Vagina (tissue), 2 donors: ENCODE measurements around the gene LRIG2. TPM values are rescaled to one million over a fixed set of nuclear protein-coding genes. Genes with fewer than 3 reads are reported as not detected.

ENCODE experiments used
- DNase-seq, 2 donors: peaks; one replicate each; pipeline ENCODE4 v3.0.0-alpha.2; 2017; ENCODE audit errors: extremely low spot score in 2 of 2
- H3K27ac ChIP-seq: fragments of 200-600 bp; sonication (generic); one replicate; pipeline ENCODE4 v1.5.1; 2019
- H3K27me3 ChIP-seq: fragments of 200-600 bp; sonication (generic); one replicate; pipeline ENCODE4 v1.5.1; 2019
- H3K36me3 ChIP-seq, 2 donors: fragments of 200-600 bp; sonication (generic); one replicate each; pipeline ENCODE4 v1.5.1; 2017 to 2019
- H3K4me1 ChIP-seq: fragments of 200-600 bp; sonication (generic); one replicate; pipeline ENCODE4 v1.5.1; 2019
- H3K4me3 ChIP-seq, 2 donors: fragments of 200-600 bp; sonication (generic); 1 replicate in 1 of 2; 2 replicates in 1 of 2; pipeline ENCODE4 v1.5.1; 2016 to 2019
- H3K9me3 ChIP-seq: fragments of 200-600 bp; sonication (generic); one replicate; pipeline ENCODE4 v1.5.1; 2019
- CTCF ChIP-seq, 3 experiments: fragments of 450-650 bp in 2 of 3; fragments of 200-600 bp in 1 of 3; sonication (generic) in 1 of 3; IDR thresholded peaks; one replicate each; pipeline ENCODE4 v1.5.1; 2017 to 2019; ENCODE audit warnings: antibody characterized with exemption in 3 of 3, mild to moderate bottlenecking in 2 of 3, moderate library complexity in 2 of 3
- POLR2A ChIP-seq, 2 donors: fragments of 450-650 bp; IDR thresholded peaks; one replicate each; pipeline ENCODE4 v1.6.1; 2017; ENCODE audit warnings: antibody characterized with exemption in 2 of 2, mild to moderate bottlenecking in 2 of 2, moderate library complexity in 2 of 2
- POLR2AphosphoS5 ChIP-seq, 2 donors: sonication (generic); formaldehyde crosslinking; IDR thresholded peaks; one replicate each; pipeline ENCODE4 v1.9.0; 2017; ENCODE audit warnings: antibody characterized with exemption in 2 of 2, mild to moderate bottlenecking in 2 of 2, low read depth in 1 of 2; ENCODE audit not compliant: insufficient read depth in 1 of 2
- intact Hi-C: fragments of 100-400 bp; cut with DNase I; formaldehyde crosslinking; loops from one replicate; pipeline ENCODE4 v1.15.1; 2023
- total RNA-seq: library from RNA; depleted of rRNA; stranded (reverse); fragments of >200 nt; gene quantifications from one replicate; pipeline ENCODE4 v1.2.3, GENCODE V29; 2016

Gene LRIG2
- total RNA-seq, 1 donor from 2014 or later: 43.0 TPM

GRCh38 chr1:113106910-113107309, 33.9 kb downstream of the LRIG2 start:
- Histone ChIP-seq H3K4me1 (no peaks in the 10 kb centered on the region), H3K36me3 (peaks cover 0 to 82% of the 10 kb centered on the region in 2 donors), H3K27ac (no peak overlapping the region), H3K9me3 (no peaks in the 10 kb centered on the region), H3K27me3 (no peaks in the 10 kb centered on the region), H3K4me3 (no peak overlapping the region)
- TF ChIP-seq POLR2AphosphoS5 (IDR thresholded peaks at IDR 0.05; ENCODE audit: insufficient read depth in 1 of 2, low read depth in 1 of 2): no peak
- TF ChIP-seq CTCF (IDR thresholded peaks at IDR 0.05): no peak
- TF ChIP-seq POLR2A (IDR thresholded peaks at IDR 0.05): no peak
- intact Hi-C loops: no loop called here
- no peak for DNase-seq

- Histone ChIP-seq H3K36me3 (peaks cover 0 to 80% of the 10 kb centered on the region in 2 donors), H3K27ac (no peak overlapping the region), H3K9me3 (no peaks in the 10 kb centered on the region), H3K4me3 (no peak overlapping the region), H3K27me3 (no peaks in the 10 kb centered on the region), H3K4me1 (no peaks in the 10 kb centered on the region)
- TF ChIP-seq POLR2AphosphoS5 (IDR thresholded peaks at IDR 0.05; ENCODE audit: insufficient read depth in 1 of 2, low read depth in 1 of 2) (no peak), POLR2A (IDR thresholded peaks at IDR 0.05) (no peak), CTCF (IDR thresholded peaks at IDR 0.05) (no peak)
- no peak for DNase-seq
- intact Hi-C loops: no loop called here
Measured at GRCh38 chr1:113109908-113110554, 37.0 kb downstream of the LRIG2 start.

- H3K4me1 ChIP-seq: no peaks in the 10 kb centered on the region
- DNase-seq: no peak
- H3K4me3 ChIP-seq: no peak overlapping the region
- TF ChIP-seq POLR2AphosphoS5 (IDR thresholded peaks at IDR 0.05; ENCODE audit: insufficient read depth in 1 of 2, low read depth in 1 of 2) (no peak), CTCF (IDR thresholded peaks at IDR 0.05) (no peak), POLR2A (IDR thresholded peaks at IDR 0.05) (no peak)
- no peak overlapping the region for H3K27ac ChIP-seq
- intact Hi-C loops: no loop called here
- H3K9me3 ChIP-seq: no peaks in the 10 kb centered on the region
- no peaks in the 10 kb centered on the region for H3K27me3 ChIP-seq
- peaks cover 0 to 82% of the 10 kb centered on the region in 2 donors for H3K36me3 ChIP-seq
Measured at GRCh38 chr1:113118266-113118665, 45.3 kb downstream of the LRIG2 start.

GRCh38 chr1:113123737-113124136, 50.7 kb downstream of the LRIG2 start:
- Histone ChIP-seq H3K36me3 (peaks cover 0 to 72% of the 10 kb centered on the region in 2 donors), H3K9me3 (no peaks in the 10 kb centered on the region), H3K27ac (no peak overlapping the region), H3K4me3 (no peak overlapping the region), H3K4me1 (no peaks in the 10 kb centered on the region), H3K27me3 (no peaks in the 10 kb centered on the region)
- TF ChIP-seq POLR2A (IDR thresholded peaks at IDR 0.05) (no peak), CTCF (IDR thresholded peaks at IDR 0.05) (no peak), POLR2AphosphoS5 (IDR thresholded peaks at IDR 0.05; ENCODE audit: insufficient read depth in 1 of 2, low read depth in 1 of 2) (no peak)
- no peak for DNase-seq
- intact Hi-C loops: no loop called here

GRCh38 chr1:113124366-113124765, 51.4 kb downstream of the LRIG2 start:
- no peak overlapping the region for H3K4me3 ChIP-seq
- H3K36me3 ChIP-seq: peaks cover 0 to 67% of the 10 kb centered on the region in 2 donors
- no peak for TF ChIP-seq POLR2A (IDR thresholded peaks at IDR 0.05)
- no peak for TF ChIP-seq CTCF (IDR thresholded peaks at IDR 0.05)
- no peak for TF ChIP-seq POLR2AphosphoS5 (IDR thresholded peaks at IDR 0.05; ENCODE audit: insufficient read depth in 1 of 2, low read depth in 1 of 2)
- intact Hi-C loops: no loop called here
- H3K9me3 ChIP-seq: no peaks in the 10 kb centered on the region
- no peaks in the 10 kb centered on the region for H3K4me1 ChIP-seq
- H3K27ac ChIP-seq: no peak overlapping the region
- no peak for DNase-seq
- no peaks in the 10 kb centered on the region for H3K27me3 ChIP-seq
